ENCODE data around the gene PTPRJ.

The PTPRJ gene

DNA sequence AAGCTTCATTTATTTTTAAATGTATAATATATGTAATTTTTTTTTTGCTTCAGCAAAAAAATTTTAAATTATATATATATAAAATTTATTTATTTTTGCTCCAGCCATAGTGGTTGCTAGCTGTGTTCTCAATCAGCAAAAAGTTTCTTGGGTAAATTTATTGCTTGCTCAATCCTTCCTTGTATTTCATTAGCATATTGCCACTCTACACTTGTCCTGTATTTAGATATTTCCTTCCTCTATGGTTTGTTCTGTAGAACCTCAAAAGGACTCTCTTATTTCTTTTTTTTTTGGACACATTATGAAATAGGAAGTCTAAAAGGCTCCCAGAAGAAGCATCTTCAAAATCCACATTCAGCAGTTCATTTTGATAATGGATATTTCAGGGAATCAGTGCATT, 2.3 kb downstream of the PTPRJ start:
- Mint-ChIP-seq H3K36me3 (ENCODE audit: low read depth) (peaks cover 9% of the 10 kb centered on the region), H3K4me1 (peaks cover 49% of the 10 kb centered on the region), H3K9me3 (no peaks in the 10 kb centered on the region), H3K27me3 (peaks cover 9% of the 10 kb centered on the region), H3K27ac (peak overlapping the region; percentile 82), H3K4me3 (peak overlapping the region; percentile 64)
- no peak for DNase-seq
- no peak for ATAC-seq

DNA sequence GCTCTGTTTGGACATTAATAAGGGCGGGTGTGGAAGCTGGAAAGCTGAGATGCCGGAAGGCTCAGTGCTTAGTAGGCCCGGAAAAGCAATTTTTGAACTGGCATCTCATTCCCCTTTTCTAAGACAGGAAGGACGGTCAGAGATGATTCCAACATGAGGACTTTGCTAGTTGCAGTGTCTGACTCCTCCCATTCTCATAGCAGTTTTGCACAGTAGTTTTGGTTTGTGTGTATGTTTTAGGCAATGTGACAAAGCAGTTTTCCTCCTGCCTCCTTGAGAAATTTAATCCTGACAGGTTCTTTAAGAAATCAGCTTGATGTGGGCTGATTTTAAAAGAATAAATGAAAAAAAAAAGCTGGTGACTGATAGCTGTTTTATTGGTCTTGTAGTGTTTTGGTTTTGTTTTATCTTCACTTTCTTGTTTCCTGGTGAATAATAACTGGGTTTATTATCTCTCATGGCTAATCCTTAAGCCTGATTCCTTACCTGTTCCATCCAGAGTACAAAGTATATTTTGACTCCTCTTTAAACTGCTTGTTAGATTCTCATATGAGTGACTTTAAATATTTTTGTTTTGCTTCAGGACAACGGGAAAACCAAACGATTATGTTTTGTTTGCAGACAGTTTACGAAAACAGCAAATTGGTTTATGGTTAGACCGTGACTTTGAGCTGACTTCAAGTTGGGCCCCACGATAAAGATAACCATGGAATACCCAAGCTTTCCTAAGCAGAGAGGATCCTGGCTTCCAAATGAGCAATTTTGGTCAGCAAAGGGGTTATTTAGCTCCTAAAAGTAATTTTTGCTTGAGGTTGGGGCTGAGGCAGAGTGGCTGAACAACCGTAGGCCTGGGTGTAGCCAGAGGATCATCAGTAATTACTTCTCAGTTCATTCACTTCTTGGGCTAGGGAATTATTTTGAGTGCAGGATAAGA, 3.4 kb downstream of the PTPRJ start:
- DNase-seq = no peak
- Mint-ChIP-seq H3K27me3 (peaks cover 9% of the 10 kb centered on the region), H3K4me3 (peak overlapping the region; percentile 64), H3K36me3 (ENCODE audit: low read depth) (peaks cover 11% of the 10 kb centered on the region), H3K27ac (peak overlapping the region; percentile 82), H3K4me1 (peaks cover 59% of the 10 kb centered on the region), H3K9me3 (no peaks in the 10 kb centered on the region)
- no peak for ATAC-seq

DNA sequence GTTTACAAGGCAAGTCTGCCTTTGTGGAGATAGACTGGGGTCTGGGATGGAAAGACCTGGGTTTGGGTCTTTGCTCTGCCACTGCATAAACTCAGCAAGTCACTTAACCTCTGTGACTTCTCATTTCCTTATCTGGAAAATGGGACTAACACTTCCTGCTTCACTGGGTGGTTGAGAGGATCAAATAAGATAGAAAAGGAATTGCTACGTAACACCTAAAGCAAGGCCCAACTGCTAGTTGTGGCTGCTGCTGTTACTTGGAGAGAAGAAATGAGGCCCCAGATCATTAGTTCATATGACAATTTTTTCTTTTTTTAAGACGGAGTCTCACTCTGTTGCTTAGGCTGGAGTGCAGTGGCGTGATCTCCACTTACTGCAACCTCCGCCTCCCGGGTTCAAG, 5.9 kb downstream of the PTPRJ start:
- peaks cover 68% of the 10 kb centered on the region for H3K4me1 Mint-ChIP-seq
- H3K36me3 Mint-ChIP-seq (ENCODE audit: low read depth) = peaks cover 11% of the 10 kb centered on the region
- H3K27me3 Mint-ChIP-seq = no peaks in the 10 kb centered on the region
- ATAC-seq = no peak
- H3K27ac Mint-ChIP-seq = peak overlapping the region; percentile 8
- no peak for DNase-seq
- H3K4me3 Mint-ChIP-seq = no peak overlapping the region
- H3K9me3 Mint-ChIP-seq = no peaks in the 10 kb centered on the region

DNA sequence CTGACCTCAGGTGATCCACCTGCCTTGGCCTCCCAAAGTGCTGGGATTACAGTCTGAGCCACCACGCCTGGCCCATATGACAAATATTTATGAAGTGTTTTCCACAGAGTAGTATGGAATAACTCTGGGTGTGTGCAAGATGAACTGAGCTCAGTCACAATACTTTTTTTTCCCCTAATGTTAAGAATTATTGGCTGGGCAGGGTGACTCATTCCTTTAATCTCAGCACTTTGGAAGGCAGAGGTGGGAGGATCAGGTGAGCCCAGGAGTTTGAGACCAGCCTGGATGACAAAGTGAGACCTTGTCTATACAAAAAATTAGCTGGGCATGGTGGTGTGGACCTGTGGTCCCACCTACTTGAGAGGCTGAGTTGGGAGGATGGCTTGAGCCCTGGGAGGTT, 6.4 kb downstream of the PTPRJ start:
- no peaks in the 10 kb centered on the region for H3K27me3 Mint-ChIP-seq
- peaks cover 11% of the 10 kb centered on the region for H3K36me3 Mint-ChIP-seq (ENCODE audit: low read depth)
- DNase-seq (no peak), ATAC-seq (no peak)
- H3K4me1 Mint-ChIP-seq = peaks cover 70% of the 10 kb centered on the region
- H3K4me3 Mint-ChIP-seq = no peak overlapping the region
- no peaks in the 10 kb centered on the region for H3K9me3 Mint-ChIP-seq
- no peak overlapping the region for H3K27ac Mint-ChIP-seq

DNA sequence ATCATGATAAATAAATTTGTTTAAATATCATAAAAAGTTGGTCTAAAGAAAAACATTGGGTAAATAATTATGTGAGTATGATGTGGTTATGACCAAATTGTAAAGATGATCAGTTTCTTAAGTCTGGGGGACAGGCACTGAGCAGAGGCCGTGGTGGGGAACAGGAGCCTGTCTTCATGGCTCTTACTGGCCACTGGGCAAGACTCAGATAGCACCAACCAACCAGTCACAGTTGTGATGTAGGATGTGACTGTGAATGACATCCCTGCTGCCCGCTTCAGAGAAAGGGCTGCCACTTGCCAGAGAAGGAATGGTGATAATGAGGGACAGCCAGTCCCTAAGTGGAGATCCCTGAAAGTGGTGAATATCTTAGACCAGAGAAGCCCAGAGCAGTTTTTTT, 7.0 kb downstream of the PTPRJ start:
- peaks cover 70% of the 10 kb centered on the region for H3K4me1 Mint-ChIP-seq
- no peak overlapping the region for H3K4me3 Mint-ChIP-seq
- H3K9me3 Mint-ChIP-seq = no peaks in the 10 kb centered on the region
- ATAC-seq (peak; percentile 51), DNase-seq (no peak)
- no peaks in the 10 kb centered on the region for H3K27me3 Mint-ChIP-seq
- peaks cover 11% of the 10 kb centered on the region for H3K36me3 Mint-ChIP-seq (ENCODE audit: low read depth)
- no peak overlapping the region for H3K27ac Mint-ChIP-seq

DNA sequence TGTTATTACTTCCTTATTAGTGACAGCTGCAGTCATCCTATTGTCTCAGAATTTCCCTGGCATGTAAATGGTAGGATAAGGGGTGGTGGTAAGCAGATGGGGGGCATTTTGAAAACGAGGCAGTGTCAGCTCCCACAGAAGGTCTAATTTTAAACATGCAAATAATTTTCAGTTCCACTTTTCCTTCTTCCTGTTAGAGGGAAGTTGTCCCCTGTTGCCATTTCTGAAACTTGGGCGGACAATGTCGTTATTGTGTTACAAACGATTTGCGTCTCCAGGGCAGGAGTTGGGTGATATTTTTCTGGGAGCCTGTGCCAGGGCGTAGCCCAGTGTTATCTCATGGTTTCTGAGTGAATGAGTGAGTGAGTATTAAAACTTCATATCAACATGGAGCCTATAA, 7.4 kb downstream of the PTPRJ start:
- ATAC-seq = no peak
- H3K36me3 Mint-ChIP-seq (ENCODE audit: low read depth) = peaks cover 11% of the 10 kb centered on the region
- DNase-seq = no peak
- peaks cover 72% of the 10 kb centered on the region for H3K4me1 Mint-ChIP-seq
- no peaks in the 10 kb centered on the region for H3K9me3 Mint-ChIP-seq
- H3K27ac Mint-ChIP-seq = peak overlapping the region; percentile 76
- H3K27me3 Mint-ChIP-seq = no peaks in the 10 kb centered on the region
- H3K4me3 Mint-ChIP-seq = no peak overlapping the region

DNA sequence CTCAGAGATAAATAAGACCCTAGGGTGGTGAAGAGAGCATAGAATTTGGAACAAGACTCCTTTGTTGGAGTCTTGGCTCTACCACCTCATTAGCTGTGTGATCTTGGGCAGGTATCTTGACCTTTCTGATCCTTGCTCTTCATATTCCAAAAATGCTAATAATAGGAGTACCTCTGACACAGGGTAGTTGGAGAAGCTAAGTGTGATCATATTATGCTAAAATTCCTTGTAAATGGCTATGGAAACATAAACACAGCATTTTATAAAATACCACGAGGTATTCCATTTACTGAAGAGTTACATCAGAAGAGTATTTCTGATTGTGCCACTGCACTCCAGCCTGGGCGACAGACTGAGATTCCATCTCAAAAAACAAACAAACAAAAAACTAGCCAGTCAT, 9.4 kb downstream of the PTPRJ start:
- peak overlapping the region; percentile 6 for H3K27ac Mint-ChIP-seq
- H3K36me3 Mint-ChIP-seq (ENCODE audit: low read depth) = peaks cover 2% of the 10 kb centered on the region
- H3K4me3 Mint-ChIP-seq = no peak overlapping the region
- H3K27me3 Mint-ChIP-seq = no peaks in the 10 kb centered on the region
- peaks cover 59% of the 10 kb centered on the region for H3K4me1 Mint-ChIP-seq
- ATAC-seq (no peak), DNase-seq (no peak)
- no peaks in the 10 kb centered on the region for H3K9me3 Mint-ChIP-seq

DNA sequence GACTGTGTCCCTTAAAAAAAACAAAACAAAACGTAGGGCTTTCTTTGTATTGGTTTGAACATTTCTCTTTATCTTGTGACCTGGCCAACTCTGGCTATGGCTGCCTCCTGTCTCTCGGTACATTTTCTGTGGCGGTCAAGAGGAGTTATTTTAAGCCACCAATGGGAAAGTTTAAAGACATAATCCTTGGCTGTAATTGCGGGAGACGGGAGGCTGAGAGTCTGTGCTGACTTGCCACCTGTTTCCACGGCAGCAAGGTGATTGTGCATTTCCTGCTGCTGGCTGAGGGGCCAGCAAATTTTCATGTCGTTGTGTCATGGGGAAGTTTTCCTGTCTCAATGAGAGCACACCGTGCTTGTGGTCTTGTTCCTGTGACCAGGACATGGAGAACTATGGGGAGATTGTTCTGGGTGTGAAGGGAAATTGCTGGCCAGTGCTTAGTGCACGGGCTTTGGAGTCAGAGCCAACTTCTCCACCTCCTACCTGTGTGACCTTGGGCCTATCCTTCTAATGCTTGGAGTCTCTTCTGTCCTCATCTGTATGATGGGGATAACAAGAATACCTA, 11.0 kb downstream of the PTPRJ start:
- no peak for DNase-seq
- peak; percentile 11 for ATAC-seq
- Mint-ChIP-seq H3K36me3 (ENCODE audit: low read depth) (peaks cover 2% of the 10 kb centered on the region), H3K4me3 (peak overlapping the region; percentile 13), H3K27me3 (no peaks in the 10 kb centered on the region), H3K4me1 (peaks cover 57% of the 10 kb centered on the region), H3K9me3 (no peaks in the 10 kb centered on the region), H3K27ac (peak overlapping the region; percentile 57)

DNA sequence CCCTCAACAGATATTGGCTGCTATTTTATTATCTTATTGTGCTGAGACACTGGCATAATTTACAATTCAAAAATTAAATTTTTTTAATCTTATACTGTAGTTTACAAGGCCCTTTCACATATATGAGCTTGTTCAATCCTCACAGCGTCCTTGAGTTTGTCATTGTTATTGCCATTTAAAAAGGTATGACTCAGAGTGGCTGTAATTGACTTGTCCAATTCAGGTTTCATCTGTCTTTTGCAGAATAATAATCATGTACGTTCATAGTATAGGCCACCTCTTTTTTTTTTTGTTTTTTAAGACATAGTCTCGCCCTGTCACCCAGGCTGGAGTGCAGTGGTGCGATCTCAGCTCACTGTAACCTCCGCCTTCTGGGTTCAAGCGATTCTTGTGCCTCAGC, 11.5 kb downstream of the PTPRJ start:
- H3K27ac Mint-ChIP-seq = peak overlapping the region; percentile 57
- H3K4me3 Mint-ChIP-seq = no peak overlapping the region
- H3K27me3 Mint-ChIP-seq = no peaks in the 10 kb centered on the region
- H3K9me3 Mint-ChIP-seq = no peaks in the 10 kb centered on the region
- peaks cover 4% of the 10 kb centered on the region for H3K36me3 Mint-ChIP-seq (ENCODE audit: low read depth)
- DNase-seq (no peak), ATAC-seq (no peak)
- H3K4me1 Mint-ChIP-seq = peaks cover 57% of the 10 kb centered on the region

DNA sequence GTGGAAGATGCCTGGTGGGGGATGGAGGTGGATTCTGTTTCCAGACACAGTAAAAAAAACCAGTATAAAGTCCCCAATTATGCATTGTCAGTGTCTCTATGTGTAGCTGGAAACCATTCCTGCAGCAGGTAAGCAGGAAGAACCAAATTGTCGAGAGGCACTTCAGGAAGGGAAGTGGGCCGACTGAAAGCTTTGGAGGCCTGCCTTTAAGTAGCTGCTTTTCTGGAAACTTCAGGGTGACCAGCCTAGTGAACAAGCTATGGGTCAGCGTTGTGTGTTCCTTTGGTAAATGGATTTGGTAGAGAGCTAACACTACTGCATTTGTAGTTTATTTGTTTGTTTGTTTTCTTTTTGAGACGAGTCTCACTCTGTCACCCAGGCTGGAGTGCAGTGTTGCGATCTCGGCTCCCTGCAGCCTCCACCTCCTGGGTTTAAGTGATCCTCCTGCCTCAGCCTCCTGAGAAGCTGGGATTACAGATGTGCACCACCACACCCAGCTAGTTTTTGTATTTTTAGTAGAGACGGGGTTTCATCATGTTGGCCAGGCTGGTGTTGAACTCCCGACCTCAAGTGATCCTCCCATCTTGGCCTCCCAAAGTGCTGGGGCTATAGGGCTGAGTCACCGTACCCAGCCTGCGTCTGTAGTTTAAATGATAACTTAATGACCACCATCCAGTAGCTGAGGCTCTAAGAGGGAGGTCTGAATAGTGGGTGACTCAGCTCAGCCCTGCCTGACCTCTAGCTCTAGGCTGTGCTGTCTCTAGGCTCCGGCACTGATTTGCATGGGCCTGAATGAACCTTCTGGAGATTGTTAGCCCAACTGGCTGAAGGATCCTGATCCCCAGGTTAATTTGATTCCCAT, 12.8 kb downstream of the PTPRJ start:
- ATAC-seq (peak; percentile 66), DNase-seq (no peak)
- Mint-ChIP-seq H3K4me3 (no peak overlapping the region), H3K27me3 (no peaks in the 10 kb centered on the region), H3K27ac (no peak overlapping the region), H3K4me1 (peaks cover 57% of the 10 kb centered on the region), H3K36me3 (ENCODE audit: low read depth) (peaks cover 2% of the 10 kb centered on the region), H3K9me3 (no peaks in the 10 kb centered on the region)

DNA sequence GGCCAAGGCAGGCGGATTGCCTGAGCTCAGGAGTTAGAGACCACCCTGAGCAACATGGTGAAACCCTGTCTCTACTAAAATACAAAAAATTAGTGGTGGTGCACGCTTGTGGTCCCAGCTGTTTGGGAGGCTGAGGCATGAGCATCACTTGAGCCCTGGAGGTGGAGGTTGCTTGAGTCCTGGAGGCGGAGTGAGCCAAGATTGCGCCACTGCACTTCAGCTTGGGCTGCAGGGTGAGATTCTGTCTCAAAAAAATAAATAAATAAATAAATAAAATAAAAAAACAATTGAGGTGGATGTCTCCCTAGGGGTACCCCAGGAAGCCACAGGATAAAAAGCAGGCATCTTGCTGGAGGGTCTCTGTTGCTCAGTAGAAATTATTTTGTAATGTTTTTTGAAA, 14.1 kb downstream of the PTPRJ start:
- no peaks in the 10 kb centered on the region for H3K9me3 Mint-ChIP-seq
- no peak overlapping the region for H3K27ac Mint-ChIP-seq
- peaks cover 62% of the 10 kb centered on the region for H3K4me1 Mint-ChIP-seq
- DNase-seq (no peak), ATAC-seq (no peak)
- no peaks in the 10 kb centered on the region for H3K27me3 Mint-ChIP-seq
- H3K4me3 Mint-ChIP-seq = no peak overlapping the region
- H3K36me3 Mint-ChIP-seq (ENCODE audit: low read depth) = peaks cover 2% of the 10 kb centered on the region

DNA sequence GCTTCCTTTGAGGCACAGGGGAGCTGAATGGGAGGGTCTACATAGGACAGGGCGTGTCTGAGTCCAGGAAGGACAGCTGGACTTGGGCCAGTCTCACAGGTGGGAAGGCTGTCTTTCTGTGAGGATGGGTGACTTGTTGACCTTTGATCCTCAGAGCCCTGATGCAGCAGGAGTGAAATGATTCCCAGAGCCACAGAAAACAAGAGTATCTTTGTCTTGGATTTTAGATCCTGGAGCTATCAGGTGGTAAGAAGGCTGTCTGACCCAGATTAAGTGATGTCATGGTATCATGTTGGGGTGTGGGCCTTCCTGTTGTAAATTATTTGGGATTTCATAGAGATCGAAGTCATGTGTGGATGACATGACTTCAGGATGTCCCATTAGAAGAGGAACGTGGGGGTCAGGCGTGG, 15.0 kb downstream of the PTPRJ start:
- ATAC-seq (no peak), DNase-seq (no peak)
- peaks cover 2% of the 10 kb centered on the region for H3K36me3 Mint-ChIP-seq (ENCODE audit: low read depth)
- H3K4me1 Mint-ChIP-seq = peaks cover 65% of the 10 kb centered on the region
- no peaks in the 10 kb centered on the region for H3K9me3 Mint-ChIP-seq
- H3K27ac Mint-ChIP-seq = no peak overlapping the region
- H3K4me3 Mint-ChIP-seq = no peak overlapping the region
- no peaks in the 10 kb centered on the region for H3K27me3 Mint-ChIP-seq

DNA sequence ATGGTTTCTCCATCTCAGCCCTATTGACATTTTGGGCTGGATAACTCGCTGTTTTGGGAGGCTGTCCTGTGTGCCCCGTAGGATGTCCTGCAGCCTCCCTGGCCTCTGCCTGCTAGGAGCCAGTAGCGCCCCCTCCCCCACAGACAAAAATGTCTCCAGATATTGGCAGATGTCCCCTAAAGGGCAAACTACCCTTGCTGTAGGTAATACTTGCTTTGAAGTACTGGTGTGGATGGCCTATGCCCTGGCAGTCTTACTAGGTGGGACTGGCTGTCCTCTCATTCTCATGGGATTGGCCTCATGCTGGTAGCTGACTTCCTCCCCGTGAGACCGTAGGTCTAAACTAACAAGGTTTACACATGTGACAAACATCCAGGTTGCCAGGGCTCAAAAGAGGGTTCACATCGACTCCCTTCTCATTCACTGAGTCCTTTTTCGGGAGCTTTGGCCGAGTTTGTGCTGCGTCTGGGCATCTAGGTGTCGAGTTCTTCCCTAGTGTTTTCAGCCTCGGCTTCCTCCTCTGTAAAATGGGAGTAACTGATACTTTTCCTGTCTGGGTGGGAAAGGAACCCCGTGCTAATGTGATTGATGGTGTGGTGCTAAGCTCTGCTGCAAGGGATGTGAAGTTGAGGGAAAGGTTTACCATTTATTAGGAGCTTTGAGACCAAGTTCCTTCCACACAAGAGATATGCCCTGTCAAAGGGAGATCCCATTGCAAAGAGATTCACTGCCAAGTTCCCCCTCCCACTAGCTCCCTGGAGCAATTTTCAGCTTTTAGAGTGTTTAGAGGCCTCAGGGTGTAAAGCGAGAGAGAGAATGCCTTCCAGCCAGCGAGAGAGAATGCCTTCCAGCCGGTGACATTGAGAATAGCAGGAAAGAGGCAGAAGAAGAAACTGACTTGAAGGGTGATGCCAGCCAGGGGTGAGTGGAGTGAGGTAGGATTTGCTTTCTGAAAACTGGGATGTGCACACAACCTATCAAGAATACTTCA, 17.0 kb downstream of the PTPRJ start:
- Mint-ChIP-seq H3K4me3 (no peak overlapping the region), H3K27me3 (no peaks in the 10 kb centered on the region), H3K9me3 (no peaks in the 10 kb centered on the region), H3K36me3 (ENCODE audit: low read depth) (peaks cover 3% of the 10 kb centered on the region), H3K27ac (no peak overlapping the region), H3K4me1 (peaks cover 69% of the 10 kb centered on the region)
- no peak for DNase-seq
- no peak for ATAC-seq

DNA sequence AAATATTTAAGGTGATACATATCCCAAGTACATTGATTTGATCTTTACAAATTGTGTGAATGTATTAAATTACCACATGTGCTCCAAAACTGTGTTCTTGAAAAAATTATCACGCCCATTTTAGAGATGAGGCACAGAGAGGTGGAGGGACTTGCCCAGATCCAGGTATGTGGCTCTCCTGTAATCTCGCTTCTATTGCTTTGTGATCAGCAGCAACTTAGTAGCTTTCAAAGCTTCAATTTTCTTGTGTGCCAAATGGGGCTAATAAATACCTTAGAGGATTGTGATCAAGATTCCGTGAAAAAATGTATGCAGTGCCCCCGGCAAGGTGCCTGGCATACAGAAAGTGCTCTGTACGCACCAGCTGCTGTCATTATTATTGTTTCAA, 18.0 kb downstream of the PTPRJ start:
- ATAC-seq (no peak), DNase-seq (no peak)
- H3K36me3 Mint-ChIP-seq (ENCODE audit: low read depth) = peaks cover 3% of the 10 kb centered on the region
- H3K27me3 Mint-ChIP-seq = no peaks in the 10 kb centered on the region
- H3K4me3 Mint-ChIP-seq = no peak overlapping the region
- H3K27ac Mint-ChIP-seq = no peak overlapping the region
- H3K9me3 Mint-ChIP-seq = no peaks in the 10 kb centered on the region
- H3K4me1 Mint-ChIP-seq = peaks cover 71% of the 10 kb centered on the region

Measured in activated naive CD8-positive, alpha-beta T cell treated with anti-CD3 and anti-CD28 coated beads, Interleukin-2, amount 50 U/mL, for 24 hours (primary cell).